CD4-positive, alpha-beta T cell (primary cell): ENCODE results near the gene CBFA2T3. TPM values are rescaled to one million over a fixed set of nuclear protein-coding genes. Genes with fewer than 3 reads are reported as not detected.

Experiments used
- ATAC-seq: fragments of 200-7000 bp; cut with Tn5 transposase; one replicate; pipeline ENCODE4 v1.10.0; 2022; ENCODE audit warnings: mild to moderate bottlenecking; ENCODE audit not compliant: poor library complexity
- CTCF ChIA-PET: fragments of 350-600 bp; sonication (Branson Sonifier 250); formaldehyde crosslinking; loops from one replicate; lab custom pipeline; 2021; ENCODE audit warnings: antibody characterized with exemption, inconsistent platforms; lab: Charles Lee
- POLR2A ChIA-PET: fragments of 350-600 bp; sonication (Branson Sonifier 250); formaldehyde crosslinking; loops from one replicate; lab custom pipeline; 2021; ENCODE audit warnings: antibody characterized with exemption, inconsistent platforms; lab: Charles Lee
- DNase-seq, 14 experiments: peaks; one replicate each; pipeline ENCODE4 v3.0.0-alpha.2; 2013 to 2020; ENCODE audit warnings: mixed read lengths in 2 of 14
- H3K27ac ChIP-seq, 2 donors: one replicate each; pipeline versions ENCODE4 v1.5.1 to v1.7.0; 2013; ENCODE audit warnings: low read length in 2 of 2, low read depth in 1 of 2, mild to moderate bottlenecking in 1 of 2
- H3K27me3 ChIP-seq, 2 experiments: 1 replicate in 1 of 2; 2 replicates in 1 of 2; pipeline versions ENCODE4 v1.6.1 to v1.7.0; 2013; ENCODE audit warnings: low read length in 2 of 2, control low read depth in 1 of 2, mild to moderate bottlenecking in 1 of 2, moderate library complexity in 1 of 2; ENCODE audit not compliant: insufficient read depth in 2 of 2, control insufficient read depth in 1 of 2
- H3K36me3 ChIP-seq: one replicate; pipeline ENCODE4 v1.6.1; 2013; ENCODE audit warnings: low read length, control low read depth; ENCODE audit not compliant: insufficient read depth
- H3K4me1 ChIP-seq: one replicate; pipeline ENCODE4 v1.6.1; 2013; ENCODE audit warnings: low read length, control low read depth; ENCODE audit not compliant: insufficient read depth
- H3K4me3 ChIP-seq: one replicate; pipeline ENCODE4 v1.5.1; 2013; ENCODE audit warnings: mild to moderate bottlenecking, low read length, moderate library complexity
- H3K9me3 ChIP-seq, 2 experiments: 1 replicate in 1 of 2; 2 replicates in 1 of 2; pipeline versions ENCODE4 v1.6.1 to v1.7.0; 2013; ENCODE audit warnings: low read length in 2 of 2, mild to moderate bottlenecking in 2 of 2, control low read depth in 1 of 2, moderate library complexity in 1 of 2; ENCODE audit not compliant: control insufficient read depth in 1 of 2, insufficient read depth in 1 of 2
- H3K27ac Mint-ChIP-seq: one replicate; pipeline ENCODE4 v1.8.0; 2020; ENCODE audit warnings: mixed read lengths
- H3K27me3 Mint-ChIP-seq: one replicate; pipeline ENCODE4 v1.8.0; 2021; ENCODE audit warnings: mixed read lengths
- H3K36me3 Mint-ChIP-seq: one replicate; pipeline ENCODE4 v1.8.0; 2021; ENCODE audit warnings: low read depth, mixed read lengths
- H3K4me1 Mint-ChIP-seq: one replicate; pipeline ENCODE4 v1.8.0; 2021; ENCODE audit warnings: low read depth, mixed read lengths
- H3K4me3 Mint-ChIP-seq: one replicate; pipeline ENCODE4 v1.8.0; 2020; ENCODE audit warnings: mild to moderate bottlenecking, mixed read lengths
- H3K9me3 Mint-ChIP-seq: one replicate; pipeline ENCODE4 v1.8.0; 2020; ENCODE audit warnings: mixed read lengths
- intact Hi-C, 2 experiments: fragments of 100-400 bp; cut with DNase I in 1 of 2; cut with micrococcal nuclease in 1 of 2; formaldehyde crosslinking; loops; one replicate each; pipeline versions ENCODE4 v1.15.1 to v1.9.0; 2023 to 2025; cut with DNase I, micrococcal nuclease
- total RNA-seq, 174 experiments: library from RNA in 2 of 174; stranded (reverse) in 2 of 174; gene quantifications; one replicate each; pipeline ENCODE4 v1.2.3 and lab custom pipeline; 2021 to 2026
- TF ChIP-seq, protein P1 (sequence below): fragments of 200-600 bp; IDR thresholded peaks from one replicate; pipeline ENCODE4 v1.8.0; 2022; ENCODE audit warnings: antibody characterized with exemption, mild to moderate bottlenecking

The CBFA2T3 gene
- total RNA-seq, 2 experiments from 2014 or later, result 0.80 to 1.6 TPM

DNA sequence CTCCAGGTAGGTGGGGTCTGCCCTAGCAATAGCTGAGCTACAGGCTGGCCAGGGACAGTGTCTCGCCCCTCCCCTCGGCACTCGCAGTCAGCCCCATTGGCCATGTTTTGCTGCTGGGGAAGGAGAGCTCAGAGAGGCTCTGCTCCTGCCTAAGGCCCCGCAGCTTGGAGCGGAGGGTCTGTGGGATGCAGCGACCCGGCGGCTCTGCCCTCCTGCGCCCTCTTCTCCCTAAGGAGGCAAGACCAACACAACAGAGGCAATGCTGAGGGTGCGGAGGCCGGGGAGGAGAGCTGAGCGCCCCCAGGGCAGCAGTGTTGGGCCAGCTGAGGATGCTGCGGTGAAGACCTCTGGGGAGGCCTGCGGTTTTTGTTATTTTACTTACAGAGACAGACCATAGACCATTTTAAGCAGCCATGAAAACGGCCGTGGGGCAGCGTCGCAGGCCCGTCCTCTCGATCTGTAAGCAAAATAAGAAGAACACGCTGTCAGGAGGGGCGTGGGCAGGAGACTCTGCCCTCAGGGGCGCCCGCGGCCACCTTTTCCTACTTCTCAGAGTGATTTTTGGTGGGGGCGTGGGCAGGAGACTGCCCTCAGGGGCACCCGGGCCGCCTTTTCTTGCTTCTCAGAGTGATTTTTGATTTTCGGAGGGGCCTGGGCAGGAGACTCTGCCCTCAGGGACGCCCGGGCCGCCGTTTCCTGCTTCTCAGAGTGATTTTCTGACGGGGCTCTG lies 79.1 kb downstream of the CBFA2T3 start:
- Mint-ChIP-seq H3K4me3 (no peak overlapping the region), H3K27me3 (no peaks in the 10 kb centered on the region), H3K27ac (no peak overlapping the region), H3K36me3 (no peaks in the 10 kb centered on the region), H3K4me1 (no peaks in the 10 kb centered on the region), H3K9me3 (no peaks in the 10 kb centered on the region)
- DNase-seq, result no peak
- Histone ChIP-seq H3K9me3 (no peaks in the 10 kb centered on the region), H3K4me3 (no peak overlapping the region), H3K27ac (no peak overlapping the region), H3K27me3 (no peaks in the 10 kb centered on the region), H3K4me1 (no peaks in the 10 kb centered on the region), H3K36me3 (no peaks in the 10 kb centered on the region)
- ChIA-PET POLR2A (no interaction called here), CTCF (no interaction called here)
- TF ChIP-seq, protein P1, sequence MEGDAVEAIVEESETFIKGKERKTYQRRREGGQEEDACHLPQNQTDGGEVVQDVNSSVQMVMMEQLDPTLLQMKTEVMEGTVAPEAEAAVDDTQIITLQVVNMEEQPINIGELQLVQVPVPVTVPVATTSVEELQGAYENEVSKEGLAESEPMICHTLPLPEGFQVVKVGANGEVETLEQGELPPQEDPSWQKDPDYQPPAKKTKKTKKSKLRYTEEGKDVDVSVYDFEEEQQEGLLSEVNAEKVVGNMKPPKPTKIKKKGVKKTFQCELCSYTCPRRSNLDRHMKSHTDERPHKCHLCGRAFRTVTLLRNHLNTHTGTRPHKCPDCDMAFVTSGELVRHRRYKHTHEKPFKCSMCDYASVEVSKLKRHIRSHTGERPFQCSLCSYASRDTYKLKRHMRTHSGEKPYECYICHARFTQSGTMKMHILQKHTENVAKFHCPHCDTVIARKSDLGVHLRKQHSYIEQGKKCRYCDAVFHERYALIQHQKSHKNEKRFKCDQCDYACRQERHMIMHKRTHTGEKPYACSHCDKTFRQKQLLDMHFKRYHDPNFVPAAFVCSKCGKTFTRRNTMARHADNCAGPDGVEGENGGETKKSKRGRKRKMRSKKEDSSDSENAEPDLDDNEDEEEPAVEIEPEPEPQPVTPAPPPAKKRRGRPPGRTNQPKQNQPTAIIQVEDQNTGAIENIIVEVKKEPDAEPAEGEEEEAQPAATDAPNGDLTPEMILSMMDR, result no peak
- intact Hi-C loops, result no loop called here
- ATAC-seq, result no peak

DNA sequence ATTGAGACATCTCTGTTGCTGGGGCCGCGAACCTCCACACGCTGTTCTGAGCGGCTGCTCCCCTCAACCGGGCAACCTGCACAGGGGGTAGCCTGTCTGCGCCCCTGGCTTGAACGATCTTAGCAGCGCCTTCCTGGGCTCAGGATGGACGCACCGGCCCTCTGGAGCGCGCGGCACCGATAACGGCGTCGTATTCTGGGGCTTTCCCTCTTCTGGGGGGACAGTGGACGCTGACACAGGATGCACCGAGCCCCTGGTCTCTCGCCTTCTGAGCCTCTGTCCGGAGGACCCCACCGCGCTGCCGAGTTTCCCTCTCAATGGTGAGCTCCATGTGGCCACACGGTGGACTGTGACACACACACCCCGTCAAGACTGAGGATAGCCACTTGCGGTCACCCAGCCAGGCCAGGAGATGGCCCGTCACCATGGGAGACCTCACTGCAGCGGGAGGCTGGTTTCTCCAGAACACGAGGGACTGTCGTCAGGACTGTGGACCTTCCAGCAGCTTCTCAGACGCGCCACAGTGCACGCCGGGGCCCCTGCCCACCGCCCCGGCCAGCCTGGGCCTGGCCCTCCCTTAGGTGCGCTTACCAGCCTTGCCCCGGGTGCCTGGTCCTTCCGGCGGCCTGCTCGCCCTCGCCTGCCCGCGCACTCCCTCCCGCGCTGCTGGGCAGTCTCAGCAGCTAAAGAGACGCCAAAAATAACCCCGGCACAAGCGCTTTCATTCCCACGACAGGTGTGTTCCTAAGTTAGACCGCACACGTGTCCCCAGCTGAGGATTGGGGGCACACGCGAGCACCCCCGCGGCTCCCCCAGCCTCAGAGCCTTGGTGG lies 80.6 kb downstream of the CBFA2T3 start:
- Histone ChIP-seq H3K4me3 (no peak overlapping the region), H3K4me1 (no peaks in the 10 kb centered on the region), H3K27ac (no peak overlapping the region), H3K9me3 (no peaks in the 10 kb centered on the region), H3K36me3 (no peaks in the 10 kb centered on the region), H3K27me3 (no peaks in the 10 kb centered on the region)
- Mint-ChIP-seq H3K4me1 (no peaks in the 10 kb centered on the region), H3K27me3 (no peaks in the 10 kb centered on the region), H3K27ac (no peak overlapping the region), H3K9me3 (no peaks in the 10 kb centered on the region), H3K36me3 (no peaks in the 10 kb centered on the region), H3K4me3 (no peak overlapping the region)
- ChIA-PET CTCF (no interaction called here), POLR2A (no interaction called here)
- TF ChIP-seq, protein P1, result no peak
- intact Hi-C loops, result no loop called here
- ATAC-seq, result no peak
- no peak for DNase-seq

DNA sequence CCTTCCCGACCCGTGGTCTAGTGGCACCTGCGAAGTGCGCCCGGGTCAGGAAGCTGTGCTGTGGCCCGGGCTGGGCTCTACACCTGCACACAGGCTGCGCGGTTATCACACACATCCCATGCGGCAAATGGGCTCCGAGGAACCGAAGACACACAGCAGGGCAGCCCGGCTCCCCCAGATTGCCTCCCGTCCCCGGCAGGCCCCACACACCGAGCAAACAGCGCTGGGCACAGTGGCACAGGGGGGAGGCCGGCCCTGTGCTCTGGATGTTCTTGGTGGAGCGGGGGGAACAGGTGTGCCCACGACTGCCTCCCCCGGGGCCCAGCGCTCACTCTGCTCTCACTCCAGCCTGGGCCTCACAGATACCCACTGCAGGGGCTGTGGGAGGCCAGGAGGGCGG lies 81.7 kb downstream of the CBFA2T3 start:
- TF ChIP-seq, protein P1, result no peak
- no peaks in the 10 kb centered on the region for H3K4me1 ChIP-seq

More for the DNA sequence above, 81.7 kb downstream of the CBFA2T3 start:
- no peak for DNase-seq
- intact Hi-C loops, result no loop called here
- ATAC-seq, result no peak
- Histone ChIP-seq H3K4me3 (no peak overlapping the region), H3K27me3 (no peaks in the 10 kb centered on the region), H3K27ac (no peak overlapping the region), H3K9me3 (no peaks in the 10 kb centered on the region), H3K36me3 (no peaks in the 10 kb centered on the region)
- ChIA-PET CTCF (no interaction called here), POLR2A (no interaction called here)
- Mint-ChIP-seq H3K9me3 (no peaks in the 10 kb centered on the region), H3K4me3 (no peak overlapping the region), H3K27ac (no peak overlapping the region), H3K4me1 (no peaks in the 10 kb centered on the region), H3K27me3 (no peaks in the 10 kb centered on the region), H3K36me3 (no peaks in the 10 kb centered on the region)
